Heart left ventricle (tissue), 16 donors: Measurements from ENCODE around the gene KCNH1. TPM values are rescaled to one million over a fixed set of nuclear protein-coding genes. Genes with fewer than 3 reads are reported as not detected.

Experiments
- ATAC-seq, 4 donors: fragments of 200-7000 bp; cut with Tn5 transposase; one replicate each; pipeline ENCODE4 v1.9.1; 2020 to 2022; ENCODE audit warnings: moderate library complexity in 4 of 4, mild to moderate bottlenecking in 3 of 4, moderate number of reproducible peaks in 1 of 4
- DNase-seq, 5 donors: peaks; one replicate each; pipeline ENCODE4 v3.0.0-alpha.2; 2020
- H3K27ac ChIP-seq, 12 donors: fragments of 200-600 bp; sonication (generic) in 4 of 12; one replicate each; pipeline versions ENCODE4 v1.5.0 to v1.8.0; 2016 to 2022; ENCODE audit warnings: mild to moderate bottlenecking in 2 of 12
- H3K27me3 ChIP-seq, 9 donors: fragments of 200-600 bp; sonication (generic) in 2 of 9; one replicate each; pipeline versions ENCODE4 v1.5.1 to v1.8.0; 2016 to 2022; ENCODE audit warnings: mild to moderate bottlenecking in 3 of 9
- H3K36me3 ChIP-seq, 9 donors: fragments of 200-600 bp; sonication (generic) in 2 of 9; one replicate each; pipeline versions ENCODE4 v1.5.0 to v1.8.0; 2018 to 2022; ENCODE audit warnings: mild to moderate bottlenecking in 2 of 9
- H3K4me1 ChIP-seq, 12 donors: fragments of 200-600 bp; sonication (generic) in 4 of 12; one replicate each; pipeline versions ENCODE4 v1.5.0 to v1.8.0; 2016 to 2022; ENCODE audit warnings: mild to moderate bottlenecking in 3 of 12
- H3K4me3 ChIP-seq, 12 donors: fragments of 200-600 bp; sonication (generic) in 4 of 12; one replicate each; pipeline versions ENCODE4 v1.5.0 to v1.8.0; 2017 to 2022; ENCODE audit warnings: mild to moderate bottlenecking in 9 of 12, moderate library complexity in 4 of 12
- H3K9me3 ChIP-seq, 12 donors: fragments of 200-600 bp; sonication (generic) in 4 of 12; one replicate each; pipeline versions ENCODE4 v1.5.0 to v1.8.0; 2016 to 2022; ENCODE audit warnings: mild to moderate bottlenecking in 1 of 12
- POLR2A ChIP-seq, 2 donors: fragments of 450-650 bp; IDR thresholded peaks; one replicate each; pipeline ENCODE4 v1.6.1; 2017; ENCODE audit warnings: antibody characterized with exemption in 2 of 2, mild to moderate bottlenecking in 2 of 2, moderate library complexity in 2 of 2
- WGBS, 4 donors: extraction: QIAGEN DNeasy Blood & Tissue Kit in 2 of 4; methylation state at CpG; one replicate each; pipeline versions ENCODE4 v1.1.5 to v1.1.7; 2013 to 2018; 5-methylcytosine and 5-hydroxymethylcytosine counted together
- intact Hi-C, 10 donors: fragments of 100-400 bp; cut with DNase I; formaldehyde crosslinking; loops; one replicate each; pipeline versions ENCODE4 v1.11.1 to v1.14.2; 2022
- polyA plus RNA-seq, 2 donors: library from polyadenylated mRNA; stranded (reverse); fragments of 200-250 nt; gene quantifications; one replicate each; pipeline ENCODE4 v1.2.3, GENCODE V29; 2013
- total RNA-seq, 9 donors: library from RNA; depleted of rRNA in 2 of 9; stranded (reverse); fragments of >200 nt in 2 of 9; fragmentation: NEBNext Ultra II Directional in 3 of 9; extraction: Animal tissue kit (Norgen Biotek cat#: 25700) in 3 of 9; gene quantifications; one replicate each; pipeline versions ENCODE4 v1.1.0 to v1.2.4, GENCODE V29; 2016 to 2023
- TF ChIP-seq, protein P1 (sequence below), 12 donors: fragments of 200-600 bp; sonication (generic) in 4 of 12; IDR thresholded peaks; one replicate each; pipeline versions ENCODE4 v1.5.0 to v1.8.0; 2018 to 2022; ENCODE audit warnings: antibody characterized with exemption in 12 of 12, mild to moderate bottlenecking in 5 of 12
- donor health status: ischemic (EF 13 %, LVEDD 7.1; RV severe dilation, severe dysfunction).
- donor health status: healthy with polysubstance abuse.
- donor health status: DM: no; HTN: yes; CAD: no.
- donor health status: DM: no; HTN: no; CAD: no.
- donor health status: ischemic (EF 25% LVEDD 6.9; RV normal size, moderate dysfunction).
- donor health status: ischemic (EF 25% LVEDD 5.7; RV mildly dilated, moderate dysfunction).
- donor health status: healthy.
- donor health status: DM: yes; HTN: yes; CAD: no.
- donor health status: ischemic (EF 35%, LVEDD 5.7; RV mildly dilated, moderate dysfunction).
- donor health status: nonischemic (EF 11% LVEDD 7.7; RV severe dilation, severe dysfunction).
- donor health status: DM: yes; HTN: yes; CAD: no.
- donor health status: PGD.
- donor health status: ischemic (EF 29% LVEDD 5.4; RV normal size, mild dysfunction).
- donor health status: nonischemic (EF 23%, LVEDD 6.1; RV moderate dilation, normal function).

Gene KCNH1
- total and polyA plus RNA-seq, 11 donors = 0.03 TPM; not detected in 10

- Histone ChIP-seq H3K27me3 (no peaks in the 10 kb centered on the region), H3K9me3 (peaks cover 0 to 3% (median 0%) of the 10 kb centered on the region in 12 donors), H3K4me1 (peaks cover 0 to 6% (median 0%) of the 10 kb centered on the region in 12 donors), H3K27ac (no peak overlapping the region), H3K36me3 (peaks cover 0 to 5% (median 0%) of the 10 kb centered on the region in 9 donors), H3K4me3 (no peak overlapping the region)
- intact Hi-C loops = no loop called here
- ATAC-seq (no peak), DNase-seq (no peak)
- 91 to 99% (median 95%) methylated on average over 3 of the region's 3 CpGs for whole genome bisulfite sequencing, 4 donors
- TF ChIP-seq POLR2A (IDR thresholded peaks at IDR 0.05) = no peak
- TF ChIP-seq, protein P1, sequence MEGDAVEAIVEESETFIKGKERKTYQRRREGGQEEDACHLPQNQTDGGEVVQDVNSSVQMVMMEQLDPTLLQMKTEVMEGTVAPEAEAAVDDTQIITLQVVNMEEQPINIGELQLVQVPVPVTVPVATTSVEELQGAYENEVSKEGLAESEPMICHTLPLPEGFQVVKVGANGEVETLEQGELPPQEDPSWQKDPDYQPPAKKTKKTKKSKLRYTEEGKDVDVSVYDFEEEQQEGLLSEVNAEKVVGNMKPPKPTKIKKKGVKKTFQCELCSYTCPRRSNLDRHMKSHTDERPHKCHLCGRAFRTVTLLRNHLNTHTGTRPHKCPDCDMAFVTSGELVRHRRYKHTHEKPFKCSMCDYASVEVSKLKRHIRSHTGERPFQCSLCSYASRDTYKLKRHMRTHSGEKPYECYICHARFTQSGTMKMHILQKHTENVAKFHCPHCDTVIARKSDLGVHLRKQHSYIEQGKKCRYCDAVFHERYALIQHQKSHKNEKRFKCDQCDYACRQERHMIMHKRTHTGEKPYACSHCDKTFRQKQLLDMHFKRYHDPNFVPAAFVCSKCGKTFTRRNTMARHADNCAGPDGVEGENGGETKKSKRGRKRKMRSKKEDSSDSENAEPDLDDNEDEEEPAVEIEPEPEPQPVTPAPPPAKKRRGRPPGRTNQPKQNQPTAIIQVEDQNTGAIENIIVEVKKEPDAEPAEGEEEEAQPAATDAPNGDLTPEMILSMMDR (IDR thresholded peaks at IDR 0.05) = no peak
These were observed 457.4 kb downstream of the KCNH1 start for GRCh38 chr1:210676539-210676938.

DNA sequence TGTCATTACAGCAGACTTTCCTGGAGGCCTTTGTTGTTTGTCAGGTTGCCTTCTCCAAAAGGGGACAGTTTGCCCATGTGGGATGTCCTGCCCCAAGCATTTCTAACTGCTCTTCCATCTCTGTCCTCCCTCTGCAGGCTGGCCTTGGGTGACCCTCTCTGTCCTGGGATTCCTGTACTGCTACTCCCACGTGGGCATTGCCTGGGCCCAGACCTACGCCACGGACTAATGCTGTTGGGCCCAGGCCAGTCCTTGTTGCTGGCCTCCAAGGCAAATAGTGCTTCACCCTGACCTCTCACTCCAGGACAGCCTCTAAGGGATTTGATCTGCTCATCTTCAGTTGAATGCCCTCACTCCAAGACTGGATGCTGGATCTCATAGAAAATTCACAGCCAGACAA, 459.8 kb downstream of the KCNH1 start:
- no peak for TF ChIP-seq POLR2A (IDR thresholded peaks at IDR 0.05)
- TF ChIP-seq, protein P1 (IDR thresholded peaks at IDR 0.05) = no peak
- DNase-seq (no peak), ATAC-seq (no peak)
- Histone ChIP-seq H3K9me3 (peaks cover 0 to 10% (median 0%) of the 10 kb centered on the region in 12 donors), H3K4me1 (peaks cover 0 to 6% (median 0%) of the 10 kb centered on the region in 12 donors), H3K4me3 (no peak overlapping the region), H3K27ac (no peak overlapping the region), H3K36me3 (peaks cover 0 to 5% (median 0%) of the 10 kb centered on the region in 9 donors), H3K27me3 (no peaks in the 10 kb centered on the region)
- 74 to 81% (median 77%) methylated on average over 3 of the region's 3 CpGs for WGBS, 4 donors
- intact Hi-C loops = no loop called here

DNA sequence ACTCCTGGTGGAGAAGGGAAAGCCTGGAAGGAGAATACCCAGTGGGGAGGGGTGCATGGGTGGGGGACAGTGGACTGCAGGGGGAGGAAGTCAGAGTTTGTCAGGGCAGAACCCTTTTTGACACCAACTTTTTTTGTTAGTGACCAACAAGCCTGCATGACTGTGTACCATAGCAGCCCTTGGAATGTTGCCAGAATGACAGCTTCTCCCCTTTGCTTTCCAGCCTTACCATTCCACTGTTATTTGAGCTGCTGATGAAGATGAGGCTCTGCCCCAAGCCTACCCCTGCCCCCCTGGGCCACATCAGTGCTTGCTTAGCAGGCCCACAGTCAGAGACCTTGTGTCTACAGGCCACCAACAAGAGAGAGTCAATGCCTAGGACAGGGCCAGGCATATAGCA, 464.0 kb downstream of the KCNH1 start:
- no peaks in the 10 kb centered on the region for H3K27me3 ChIP-seq

DNA sequence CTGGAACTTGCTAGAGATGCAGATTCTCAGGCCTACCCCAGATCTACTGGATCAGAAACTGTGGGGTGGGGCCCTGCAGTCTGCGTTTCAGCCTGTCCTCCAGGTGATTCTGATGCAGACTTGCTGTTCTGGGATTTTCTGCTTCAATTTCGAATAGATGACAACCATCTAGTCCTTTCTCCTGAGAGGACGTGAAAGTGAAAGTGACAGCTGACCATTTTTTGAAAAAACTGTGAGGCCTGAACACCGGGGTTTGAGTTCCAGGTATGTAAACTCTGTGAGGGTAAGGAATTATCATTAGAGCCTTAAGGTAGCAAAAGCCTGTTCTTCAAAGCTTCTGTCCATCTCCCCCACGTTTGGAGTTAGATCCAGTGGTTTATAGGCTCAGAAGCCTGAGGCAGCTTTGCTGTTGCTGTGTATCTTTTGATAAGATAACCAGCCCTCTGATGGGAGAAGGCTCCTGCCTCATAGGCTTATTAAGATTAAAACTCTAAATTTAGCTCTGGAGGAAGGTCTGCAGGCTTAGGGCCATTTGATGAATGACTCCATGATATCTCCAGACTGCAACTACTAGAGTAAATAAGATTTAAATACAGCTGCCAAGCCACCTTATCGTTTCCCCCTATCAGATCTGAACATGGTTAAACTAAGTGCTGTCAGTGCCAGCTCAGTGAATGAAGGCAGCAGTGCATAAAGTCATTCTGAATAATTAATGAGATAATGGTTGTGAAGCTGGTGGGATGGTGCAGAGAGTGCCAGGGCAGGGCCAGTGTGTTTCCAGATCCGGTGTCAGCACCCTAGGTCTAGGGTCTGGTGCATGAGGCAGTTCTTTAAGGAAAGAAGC, 470.0 kb downstream of the KCNH1 start:
- intact Hi-C loops = no loop called here
- H3K9me3 ChIP-seq = peaks cover 0 to 6% (median 0%) of the 10 kb centered on the region in 12 donors
- no peak overlapping the region for H3K27ac ChIP-seq
- peaks cover 0 to 11% (median 0%) of the 10 kb centered on the region in 12 donors for H3K4me1 ChIP-seq
- 45 to 51% (median 50%) methylated on average over 7 of the region's 7 CpGs for WGBS, 4 donors
- H3K36me3 ChIP-seq = no peaks in the 10 kb centered on the region
- TF ChIP-seq POLR2A (IDR thresholded peaks at IDR 0.05) = no peak
- TF ChIP-seq, protein P1 (IDR thresholded peaks at IDR 0.05) = no peak
- DNase-seq = no peak
- ATAC-seq = no peak
- H3K4me3 ChIP-seq = no peak overlapping the region
- no peaks in the 10 kb centered on the region for H3K27me3 ChIP-seq

More for the DNA sequence above, 464.0 kb downstream of the KCNH1 start:
- no peak for DNase-seq
- no peak overlapping the region for H3K4me3 ChIP-seq
- peak in 1 of 4 donors; percentile 29 for ATAC-seq
- TF ChIP-seq, protein P1 (IDR thresholded peaks at IDR 0.05) = no peak
- no peak for TF ChIP-seq POLR2A (IDR thresholded peaks at IDR 0.05)
- H3K27ac ChIP-seq = no peak overlapping the region
- H3K4me1 ChIP-seq = no peaks in the 10 kb centered on the region
- intact Hi-C loops = no loop called here
- H3K9me3 ChIP-seq = peaks cover 0 to 10% (median 0%) of the 10 kb centered on the region in 12 donors
- peaks cover 0 to 4% (median 0%) of the 10 kb centered on the region in 9 donors for H3K36me3 ChIP-seq
